ENCODE data around the gene PANX2. TPM values are rescaled to one million over a fixed set of nuclear protein-coding genes. Genes with fewer than 3 reads are reported as not detected.

PANX2 gene
- total and polyA plus RNA-seq, 8 donors: 0.25 to 1.8 (median 1.1) TPM; not detected in 3

DNA sequence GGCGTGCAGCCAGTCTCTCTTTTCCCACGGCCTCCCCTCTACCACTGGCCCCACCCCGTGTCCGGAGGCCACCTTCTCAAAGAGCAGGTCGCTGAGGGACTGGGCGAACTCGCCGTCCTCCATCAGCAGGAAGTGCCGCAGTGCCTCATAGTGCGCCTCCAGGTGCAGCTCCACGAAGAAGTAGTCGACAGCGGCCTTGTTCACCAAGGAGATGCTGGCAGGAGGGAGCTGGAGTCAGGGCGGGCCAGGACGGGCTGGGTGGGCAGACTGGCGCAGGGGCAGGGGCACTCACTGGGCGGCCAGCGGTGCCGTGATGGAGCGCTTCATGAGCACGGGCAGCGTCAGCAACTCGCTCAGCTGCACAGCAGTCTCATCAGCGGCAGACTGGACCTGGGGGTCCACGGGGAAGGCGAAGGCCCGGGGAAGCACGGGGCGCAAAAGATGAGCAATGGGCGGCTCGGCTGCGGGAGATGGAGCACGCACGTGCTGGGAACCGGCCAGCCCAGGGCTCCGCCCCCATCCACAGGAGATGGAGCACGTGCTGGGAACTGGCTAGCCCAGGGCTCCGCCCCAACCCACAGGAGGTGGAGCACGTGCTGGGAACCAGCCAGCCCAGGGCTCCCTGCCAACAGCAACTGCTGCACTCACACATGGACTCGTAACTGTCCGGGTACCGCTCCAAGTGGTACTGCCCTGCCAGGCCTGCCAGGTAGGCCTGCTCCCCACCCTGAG, 48.6 kb downstream of the PANX2 start:
- peak; percentile 92 to 98 for DNase-seq
- Histone ChIP-seq H3K36me3 (peaks cover 75 to 98% (median 95%) of the 10 kb centered on the region in 4 donors), H3K27ac (peak overlapping the region in 1 of 5 donors; percentile 18), H3K4me3 (no peak overlapping the region), H3K4me1 (peaks cover 5 to 21% (median 10%) of the 10 kb centered on the region in 4 donors), H3K9me3 (no peaks in the 10 kb centered on the region), H3K27me3 (no peaks in the 10 kb centered on the region)
- intact Hi-C loops (cut with DNase I; ENCODE audit: low total_unique reads): no loop called here
- peak in 2 of 3 donors; percentile 32 to 88 for TF ChIP-seq POLR2AphosphoS5 (IDR thresholded peaks at IDR 0.05)
- TF ChIP-seq, protein P1, sequence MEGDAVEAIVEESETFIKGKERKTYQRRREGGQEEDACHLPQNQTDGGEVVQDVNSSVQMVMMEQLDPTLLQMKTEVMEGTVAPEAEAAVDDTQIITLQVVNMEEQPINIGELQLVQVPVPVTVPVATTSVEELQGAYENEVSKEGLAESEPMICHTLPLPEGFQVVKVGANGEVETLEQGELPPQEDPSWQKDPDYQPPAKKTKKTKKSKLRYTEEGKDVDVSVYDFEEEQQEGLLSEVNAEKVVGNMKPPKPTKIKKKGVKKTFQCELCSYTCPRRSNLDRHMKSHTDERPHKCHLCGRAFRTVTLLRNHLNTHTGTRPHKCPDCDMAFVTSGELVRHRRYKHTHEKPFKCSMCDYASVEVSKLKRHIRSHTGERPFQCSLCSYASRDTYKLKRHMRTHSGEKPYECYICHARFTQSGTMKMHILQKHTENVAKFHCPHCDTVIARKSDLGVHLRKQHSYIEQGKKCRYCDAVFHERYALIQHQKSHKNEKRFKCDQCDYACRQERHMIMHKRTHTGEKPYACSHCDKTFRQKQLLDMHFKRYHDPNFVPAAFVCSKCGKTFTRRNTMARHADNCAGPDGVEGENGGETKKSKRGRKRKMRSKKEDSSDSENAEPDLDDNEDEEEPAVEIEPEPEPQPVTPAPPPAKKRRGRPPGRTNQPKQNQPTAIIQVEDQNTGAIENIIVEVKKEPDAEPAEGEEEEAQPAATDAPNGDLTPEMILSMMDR (IDR thresholded peaks at IDR 0.05): no peak
- WGBS, 5 donors: 55 to 71% (median 65%) methylated on average over 29 to 42 of the region's 42 CpGs

DNA sequence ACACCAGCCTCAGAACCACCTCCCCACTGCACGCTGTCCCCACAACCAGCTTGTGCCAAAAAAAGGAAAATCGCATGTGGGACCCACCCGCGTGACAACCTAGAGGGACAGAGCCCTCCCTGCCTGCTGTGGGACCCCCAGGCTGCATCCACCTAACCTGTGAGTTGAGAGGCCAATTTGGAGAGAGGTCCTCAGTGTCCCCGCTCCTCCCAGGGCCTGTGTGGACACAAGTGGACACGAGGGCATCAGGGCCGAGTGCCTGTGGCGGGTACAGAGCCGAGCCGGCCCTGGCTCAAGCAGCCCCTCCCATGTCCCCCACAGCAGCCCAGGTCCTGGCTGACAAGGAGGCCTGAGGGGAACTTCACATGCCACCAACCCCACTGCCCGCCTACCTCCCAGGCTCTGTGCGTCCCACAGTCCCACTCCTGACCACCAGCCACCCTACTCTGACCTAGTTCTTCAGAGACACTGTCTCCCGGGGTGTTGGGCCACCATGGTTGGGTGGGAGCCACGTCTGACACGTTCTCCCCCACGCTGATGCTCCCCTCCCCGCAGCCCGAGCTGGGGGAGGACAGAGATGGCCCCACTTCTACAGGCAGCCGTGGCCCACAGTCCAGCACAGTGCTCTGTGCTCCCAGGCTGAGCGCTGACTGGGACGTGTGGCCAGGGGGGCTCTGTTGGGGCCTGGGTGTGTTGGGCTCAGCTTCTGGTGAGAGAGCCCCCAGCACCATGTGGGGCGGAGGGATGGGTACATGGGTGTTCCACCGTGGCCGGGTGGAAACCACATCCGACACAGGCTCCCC, 49.5 kb downstream of the PANX2 start:
- WGBS, 5 donors: 75 to 90% (median 79%) methylated on average over 18 to 25 of the region's 25 CpGs
- peaks cover 81 to 98% (median 95%) of the 10 kb centered on the region in 4 donors for H3K36me3 ChIP-seq
- no peak for DNase-seq
- H3K4me3 ChIP-seq: no peak overlapping the region
- H3K27me3 ChIP-seq: no peaks in the 10 kb centered on the region
- peaks cover 5 to 19% (median 10%) of the 10 kb centered on the region in 4 donors for H3K4me1 ChIP-seq
- peak overlapping the region in 1 of 5 donors; percentile 18 for H3K27ac ChIP-seq
- no peaks in the 10 kb centered on the region for H3K9me3 ChIP-seq
- TF ChIP-seq POLR2A (IDR thresholded peaks at IDR 0.05) (no peak), POLR2AphosphoS5 (IDR thresholded peaks at IDR 0.05) (no peak), EP300 (IDR thresholded peaks at IDR 0.05) (no peak)
- TF ChIP-seq, protein P1 (IDR thresholded peaks at IDR 0.05): no peak
- intact Hi-C loops (cut with DNase I; ENCODE audit: low total_unique reads): no loop called here

DNA sequence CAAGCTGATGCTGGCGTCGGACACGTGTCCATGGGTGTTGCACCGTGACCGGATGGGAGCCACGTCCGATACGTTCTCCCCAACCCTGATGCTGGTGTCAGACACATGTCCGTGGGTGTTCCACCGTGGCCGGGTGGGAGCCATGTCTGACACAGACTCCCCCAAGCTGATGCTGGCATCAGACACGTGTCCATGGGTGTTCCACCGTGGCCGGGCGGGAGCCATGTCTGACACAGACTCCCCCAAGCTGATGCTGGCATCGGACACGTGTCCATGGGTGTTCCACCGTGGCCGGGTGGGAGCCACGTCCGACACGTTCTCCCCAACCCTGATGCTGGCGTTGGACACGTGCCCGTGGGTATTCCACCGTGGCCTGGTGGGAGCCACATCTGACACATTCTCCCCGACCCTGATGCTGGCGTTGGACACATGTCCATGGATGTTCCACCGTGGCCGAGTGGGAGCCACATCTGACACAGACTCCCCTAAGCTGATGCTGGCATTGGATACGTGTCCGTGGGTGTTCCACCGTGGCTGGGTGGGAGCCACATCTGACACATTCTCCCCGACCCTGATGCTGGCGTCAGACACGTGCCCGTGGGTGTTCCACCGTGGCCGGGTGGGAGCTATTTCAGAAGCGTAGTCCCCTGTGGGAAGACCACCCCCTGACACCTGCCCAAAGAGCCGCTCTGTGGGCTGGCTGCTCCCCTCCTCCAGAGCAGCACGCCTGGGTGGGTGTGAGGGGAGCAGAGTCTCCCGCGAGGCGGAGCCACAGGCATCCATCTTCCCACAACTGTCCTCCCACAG, 50.3 kb downstream of the PANX2 start:
- peaks cover 85 to 98% (median 95%) of the 10 kb centered on the region in 4 donors for H3K36me3 ChIP-seq
- whole genome bisulfite sequencing, 5 donors: 93 to 97% (median 95%) methylated on average over 31 to 45 of the region's 45 CpGs
- H3K27ac ChIP-seq: no peak overlapping the region
- H3K4me3 ChIP-seq: no peak overlapping the region
- H3K4me1 ChIP-seq: peaks cover 5 to 14% (median 10%) of the 10 kb centered on the region in 4 donors
- no peak for DNase-seq
- TF ChIP-seq, protein P1 (IDR thresholded peaks at IDR 0.05): no peak
- no peak for TF ChIP-seq POLR2AphosphoS5 (IDR thresholded peaks at IDR 0.05)
- TF ChIP-seq POLR2A (IDR thresholded peaks at IDR 0.05): no peak
- TF ChIP-seq EP300 (IDR thresholded peaks at IDR 0.05): no peak
- H3K27me3 ChIP-seq: no peaks in the 10 kb centered on the region
- no peaks in the 10 kb centered on the region for H3K9me3 ChIP-seq
- intact Hi-C loops (cut with DNase I; ENCODE audit: low total_unique reads): no loop called here
